ENCODE data around the gene CFAP298. TPM values are rescaled to one million over a fixed set of nuclear protein-coding genes. Genes with fewer than 3 reads are reported as not detected.

Gene CFAP298
- total and polyA plus RNA-seq, 2 of the 13 experiments (the other 11 are each of a cell fraction or from before 2014, with no cell fraction given): 21.2 to 62.2 TPM

- TF ChIP-seq, protein P1, sequence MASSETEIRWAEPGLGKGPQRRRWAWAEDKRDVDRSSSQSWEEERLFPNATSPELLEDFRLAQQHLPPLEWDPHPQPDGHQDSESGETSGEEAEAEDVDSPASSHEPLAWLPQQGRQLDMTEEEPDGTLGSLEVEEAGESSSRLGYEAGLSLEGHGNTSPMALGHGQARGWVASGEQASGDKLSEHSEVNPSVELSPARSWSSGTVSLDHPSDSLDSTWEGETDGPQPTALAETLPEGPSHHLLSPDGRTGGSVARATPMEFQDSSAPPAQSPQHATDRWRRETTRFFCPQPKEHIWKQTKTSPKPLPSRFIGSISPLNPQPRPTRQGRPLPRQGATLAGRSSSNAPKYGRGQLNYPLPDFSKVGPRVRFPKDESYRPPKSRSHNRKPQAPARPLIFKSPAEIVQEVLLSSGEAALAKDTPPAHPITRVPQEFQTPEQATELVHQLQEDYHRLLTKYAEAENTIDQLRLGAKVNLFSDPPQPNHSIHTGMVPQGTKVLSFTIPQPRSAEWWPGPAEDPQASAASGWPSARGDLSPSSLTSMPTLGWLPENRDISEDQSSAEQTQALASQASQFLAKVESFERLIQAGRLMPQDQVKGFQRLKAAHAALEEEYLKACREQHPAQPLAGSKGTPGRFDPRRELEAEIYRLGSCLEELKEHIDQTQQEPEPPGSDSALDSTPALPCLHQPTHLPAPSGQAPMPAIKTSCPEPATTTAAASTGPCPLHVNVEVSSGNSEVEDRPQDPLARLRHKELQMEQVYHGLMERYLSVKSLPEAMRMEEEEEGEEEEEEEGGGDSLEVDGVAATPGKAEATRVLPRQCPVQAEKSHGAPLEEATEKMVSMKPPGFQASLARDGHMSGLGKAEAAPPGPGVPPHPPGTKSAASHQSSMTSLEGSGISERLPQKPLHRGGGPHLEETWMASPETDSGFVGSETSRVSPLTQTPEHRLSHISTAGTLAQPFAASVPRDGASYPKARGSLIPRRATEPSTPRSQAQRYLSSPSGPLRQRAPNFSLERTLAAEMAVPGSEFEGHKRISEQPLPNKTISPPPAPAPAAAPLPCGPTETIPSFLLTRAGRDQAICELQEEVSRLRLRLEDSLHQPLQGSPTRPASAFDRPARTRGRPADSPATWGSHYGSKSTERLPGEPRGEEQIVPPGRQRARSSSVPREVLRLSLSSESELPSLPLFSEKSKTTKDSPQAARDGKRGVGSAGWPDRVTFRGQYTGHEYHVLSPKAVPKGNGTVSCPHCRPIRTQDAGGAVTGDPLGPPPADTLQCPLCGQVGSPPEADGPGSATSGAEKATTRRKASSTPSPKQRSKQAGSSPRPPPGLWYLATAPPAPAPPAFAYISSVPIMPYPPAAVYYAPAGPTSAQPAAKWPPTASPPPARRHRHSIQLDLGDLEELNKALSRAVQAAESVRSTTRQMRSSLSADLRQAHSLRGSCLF (CRISPR knock-in tag; IDR thresholded peaks at IDR 0.05; ENCODE audit: borderline replicate concordance): no peak
- TF ChIP-seq TCF7 (IDR thresholded peaks at IDR 0.05; ENCODE audit: low read depth) (peak; percentile 54; the same call in 1 of the 2 replicates), ETV5 (CRISPR knock-in tag; IDR thresholded peaks at IDR 0.05; ENCODE audit: borderline replicate concordance) (peak; percentile 77; the same call in 1 of the 2 replicates), SRSF1 (optimal IDR thresholded peaks at IDR 0.05; ENCODE audit: low read depth, low read length) (no peak), HDAC2 (CRISPR knock-in tag; IDR thresholded peaks at IDR 0.05) (peak; percentile 58), TEAD3 (CRISPR knock-in tag; optimal IDR thresholded peaks at IDR 0.05; ENCODE audit: borderline replicate concordance) (peak; percentile 48), SMAD3 (CRISPR knock-in tag; IDR thresholded peaks at IDR 0.05) (no peak), IKZF5 (CRISPR knock-in tag; IDR thresholded peaks at IDR 0.05) (0 out of 2 replicates have a peak, but pooled peaks have one; percentile 35), EZH2 (conservative IDR thresholded peaks at IDR 0.05; ENCODE audit: low read depth, low read length) (no peak), RXRB (CRISPR knock-in tag; IDR thresholded peaks at IDR 0.05; ENCODE audit: borderline replicate concordance) (peak; percentile 50; the same call in 1 of the 2 replicates), ZNF10 (CRISPR knock-in tag; IDR thresholded peaks at IDR 0.05; ENCODE audit: borderline replicate concordance, low read depth) (no peak), XRCC5 (optimal IDR thresholded peaks at IDR 0.05; ENCODE audit: low read length) (peak; percentile 27), TARDBP (CRISPR knock-in tag; IDR thresholded peaks at IDR 0.05) (no peak), ZNF75D (CRISPR knock-in tag; IDR thresholded peaks at IDR 0.05; ENCODE audit: borderline replicate concordance) (no peak), MTA1 (CRISPR knock-in tag; IDR thresholded peaks at IDR 0.05; ENCODE audit: borderline replicate concordance) (no peak), NRL (CRISPR knock-in tag; IDR thresholded peaks at IDR 0.05; ENCODE audit: borderline replicate concordance) (no peak), CREM (IDR thresholded peaks at IDR 0.05) (peak; percentile 66; the same call in 1 of the 2 replicates), CREM (CRISPR knock-in tag; IDR thresholded peaks at IDR 0.05) (no peak), ELF3 (CRISPR knock-in tag; IDR thresholded peaks at IDR 0.05) (0 out of 2 replicates have a peak, but pooled peaks have one; percentile 22), BHLHE40 (IDR thresholded peaks at IDR 0.05; ENCODE audit: low read length) (peak; percentile 63), GRHL1 (CRISPR knock-in tag; conservative IDR thresholded peaks at IDR 0.05) (no peak)
- TF ChIP-seq, protein P2, sequence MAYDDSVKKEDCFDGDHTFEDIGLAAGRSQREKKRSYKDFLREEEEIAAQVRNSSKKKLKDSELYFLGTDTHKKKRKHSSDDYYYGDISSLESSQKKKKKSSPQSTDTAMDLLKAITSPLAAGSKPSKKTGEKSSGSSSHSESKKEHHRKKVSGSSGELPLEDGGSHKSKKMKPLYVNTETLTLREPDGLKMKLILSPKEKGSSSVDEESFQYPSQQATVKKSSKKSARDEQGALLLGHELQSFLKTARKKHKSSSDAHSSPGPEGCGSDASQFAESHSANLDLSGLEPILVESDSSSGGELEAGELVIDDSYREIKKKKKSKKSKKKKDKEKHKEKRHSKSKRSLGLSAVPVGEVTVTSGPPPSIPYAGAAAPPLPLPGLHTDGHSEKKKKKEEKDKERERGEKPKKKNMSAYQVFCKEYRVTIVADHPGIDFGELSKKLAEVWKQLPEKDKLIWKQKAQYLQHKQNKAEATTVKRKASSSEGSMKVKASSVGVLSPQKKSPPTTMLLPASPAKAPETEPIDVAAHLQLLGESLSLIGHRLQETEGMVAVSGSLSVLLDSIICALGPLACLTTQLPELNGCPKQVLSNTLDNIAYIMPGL (CRISPR knock-in tag; IDR thresholded peaks at IDR 0.05; ENCODE audit: borderline replicate concordance in 1 of 2, low read depth in 1 of 2): no peak
These were observed 15.0 kb downstream of the CFAP298 start (continued) for GRCh38 chr21:32597205-32597604.

All from HepG2 (cell line).